Erythroblast (primary cell): ENCODE results near the gene TRIP10.
"Not testable (repeated sequence)": the region's sequence is repeated elsewhere in the genome, so short reads cannot be mapped to it uniquely, and the experiment has no call there.

Experiments
- GATA1 ChIP-seq: IDR thresholded peaks from 2 replicates; pipeline ENCODE4 v1.6.1; 2011; ENCODE audit warnings: low read depth, mild to moderate bottlenecking, control low read depth, low read length, moderate library complexity
- POLR2A ChIP-seq: IDR thresholded peaks from 2 replicates; pipeline ENCODE4 v1.6.1; 2011; ENCODE audit warnings: mild to moderate bottlenecking, low read length

GRCh38 chr19:6800160-6800790 lies 60.8 kb downstream of the TRIP10 start:
- not testable (repeated sequence) for TF ChIP-seq POLR2A, GATA1
